Smooth muscle cell (in vitro differentiated cells): Measurements from ENCODE around the gene CEP164. TPM values are rescaled to one million over a fixed set of nuclear protein-coding genes. Genes with fewer than 3 reads are reported as not detected.

Experiments
- DNase-seq: peaks from one replicate; lab custom pipeline; 2025; ENCODE audit not compliant: unreplicated experiment; lab: John Stamatoyannopoulos, UW
- H2AFZ ChIP-seq: fragments of 200-600 bp; sonication (generic); 2 replicates; pipeline ENCODE4 v1.6.0; 2016; ENCODE audit warnings: antibody characterized with exemption, low read depth, mild to moderate bottlenecking
- H3F3A ChIP-seq: fragments of 200-600 bp; sonication (generic); 2 replicates; pipeline ENCODE4 v1.6.0; 2017; ENCODE audit warnings: antibody characterized with exemption, low read depth
- H3K27ac ChIP-seq: fragments of 200-600 bp; sonication (generic); 2 replicates; pipeline ENCODE4 v1.5.1; 2016; ENCODE audit warnings: low read depth, mild to moderate bottlenecking
- H3K27me3 ChIP-seq: fragments of 200-600 bp; sonication (generic); 2 replicates; pipeline ENCODE4 v1.6.1; 2016; ENCODE audit warnings: low read depth, mild to moderate bottlenecking
- H3K36me3 ChIP-seq: fragments of 200-600 bp; sonication (generic); 2 replicates; pipeline ENCODE4 v1.5.1; 2016; ENCODE audit warnings: low read depth
- H3K4me1 ChIP-seq: fragments of 200-600 bp; sonication (generic); 2 replicates; pipeline ENCODE4 v1.5.1; 2016; ENCODE audit warnings: low read depth
- H3K4me2 ChIP-seq: fragments of 200-600 bp; sonication (generic); 2 replicates; pipeline ENCODE4 v1.6.0; 2016; ENCODE audit warnings: mild to moderate bottlenecking
- H3K4me3 ChIP-seq: fragments of 200-600 bp; sonication (generic); 2 replicates; pipeline ENCODE4 v1.5.1; 2016; ENCODE audit warnings: mild to moderate bottlenecking
- H3K79me2 ChIP-seq: fragments of 200-600 bp; sonication (generic); 2 replicates; pipeline ENCODE4 v1.6.0; 2016; ENCODE audit warnings: low read depth, mild to moderate bottlenecking
- H3K9ac ChIP-seq: fragments of 200-600 bp; sonication (generic); 2 replicates; pipeline ENCODE4 v1.6.0; 2016; ENCODE audit warnings: low read depth
- H3K9me3 ChIP-seq: fragments of 200-600 bp; sonication (generic); replicated peaks from 2 replicates; pipeline ENCODE4 v1.5.1; 2016; ENCODE audit warnings: low read depth
- H4K20me1 ChIP-seq: fragments of 200-600 bp; sonication (generic); 2 replicates; pipeline ENCODE4 v1.6.0; 2016; ENCODE audit warnings: low read depth
- WGBS: methylation state at CpG from one replicate; pipeline ENCODE4 v1.1.7; 2016; ENCODE audit warnings: low lambda C conversion rate; 5-methylcytosine and 5-hydroxymethylcytosine counted together
- polyA plus RNA-seq: library from polyadenylated mRNA; unstranded; fragments of >200 nt; fragmentation: Nextera tagmentation; extraction: Ambion mirVana; gene quantifications from 2 replicates; pipeline ENCODE4 v1.2.1, GENCODE V29; 2016
- total RNA-seq: library from RNA; depleted of rRNA; stranded (reverse); fragments of >200 nt; gene quantifications from 2 replicates; pipeline ENCODE4 v1.2.3, GENCODE V29; 2014
- TF ChIP-seq, protein P1 (sequence below): fragments of 200-600 bp; sonication (generic); IDR thresholded peaks from 2 replicates; pipeline ENCODE4 v1.5.1; 2017; ENCODE audit warnings: borderline replicate concordance, mild to moderate bottlenecking, antibody characterized with exemption; ENCODE audit not compliant: insufficient read depth, poor library complexity, severe bottlenecking

Gene CEP164
- total and polyA plus RNA-seq, 2 experiments from 2014 or later, result 11.2 to 30.7 TPM

DNA sequence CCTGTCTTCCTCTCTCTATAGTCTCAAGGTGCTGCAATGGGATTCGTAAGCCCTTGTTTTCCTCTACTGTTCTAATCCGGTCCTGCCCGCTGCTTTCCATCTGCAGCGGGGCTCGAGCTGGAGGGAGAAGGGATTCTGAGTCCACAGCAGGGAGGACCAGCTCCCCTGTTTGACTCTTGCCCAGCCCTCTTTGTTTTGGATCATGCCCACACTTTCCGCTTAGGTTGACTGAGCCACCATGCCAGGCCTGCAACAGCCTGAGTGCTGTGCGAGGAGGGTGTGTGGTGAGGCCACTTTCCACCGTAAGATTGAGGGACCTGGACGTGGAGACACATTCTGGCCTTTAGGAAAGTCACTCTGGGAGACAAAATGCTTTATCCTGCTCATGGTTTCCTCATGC, 58.3 kb downstream of the CEP164 start:
- Histone ChIP-seq H3K4me2 (no peak overlapping the region), H3K9ac (no peak overlapping the region), H3K9me3 (no peaks in the 10 kb centered on the region), H3K27me3 (no peaks in the 10 kb centered on the region), H3K4me3 (no peak overlapping the region), H4K20me1 (no peaks in the 10 kb centered on the region), H3K27ac (no peak overlapping the region), H3K4me1 (no peaks in the 10 kb centered on the region), H2AFZ (no peak overlapping the region), H3K36me3 (no peaks in the 10 kb centered on the region), H3K79me2 (no peaks in the 10 kb centered on the region), H3F3A (peaks cover 9% of the 10 kb centered on the region)
- TF ChIP-seq, protein P1, sequence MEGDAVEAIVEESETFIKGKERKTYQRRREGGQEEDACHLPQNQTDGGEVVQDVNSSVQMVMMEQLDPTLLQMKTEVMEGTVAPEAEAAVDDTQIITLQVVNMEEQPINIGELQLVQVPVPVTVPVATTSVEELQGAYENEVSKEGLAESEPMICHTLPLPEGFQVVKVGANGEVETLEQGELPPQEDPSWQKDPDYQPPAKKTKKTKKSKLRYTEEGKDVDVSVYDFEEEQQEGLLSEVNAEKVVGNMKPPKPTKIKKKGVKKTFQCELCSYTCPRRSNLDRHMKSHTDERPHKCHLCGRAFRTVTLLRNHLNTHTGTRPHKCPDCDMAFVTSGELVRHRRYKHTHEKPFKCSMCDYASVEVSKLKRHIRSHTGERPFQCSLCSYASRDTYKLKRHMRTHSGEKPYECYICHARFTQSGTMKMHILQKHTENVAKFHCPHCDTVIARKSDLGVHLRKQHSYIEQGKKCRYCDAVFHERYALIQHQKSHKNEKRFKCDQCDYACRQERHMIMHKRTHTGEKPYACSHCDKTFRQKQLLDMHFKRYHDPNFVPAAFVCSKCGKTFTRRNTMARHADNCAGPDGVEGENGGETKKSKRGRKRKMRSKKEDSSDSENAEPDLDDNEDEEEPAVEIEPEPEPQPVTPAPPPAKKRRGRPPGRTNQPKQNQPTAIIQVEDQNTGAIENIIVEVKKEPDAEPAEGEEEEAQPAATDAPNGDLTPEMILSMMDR, result no peak
- 97% methylated on average over 9 of the region's 9 CpGs for WGBS
- DNase-seq, result no peak

DNA sequence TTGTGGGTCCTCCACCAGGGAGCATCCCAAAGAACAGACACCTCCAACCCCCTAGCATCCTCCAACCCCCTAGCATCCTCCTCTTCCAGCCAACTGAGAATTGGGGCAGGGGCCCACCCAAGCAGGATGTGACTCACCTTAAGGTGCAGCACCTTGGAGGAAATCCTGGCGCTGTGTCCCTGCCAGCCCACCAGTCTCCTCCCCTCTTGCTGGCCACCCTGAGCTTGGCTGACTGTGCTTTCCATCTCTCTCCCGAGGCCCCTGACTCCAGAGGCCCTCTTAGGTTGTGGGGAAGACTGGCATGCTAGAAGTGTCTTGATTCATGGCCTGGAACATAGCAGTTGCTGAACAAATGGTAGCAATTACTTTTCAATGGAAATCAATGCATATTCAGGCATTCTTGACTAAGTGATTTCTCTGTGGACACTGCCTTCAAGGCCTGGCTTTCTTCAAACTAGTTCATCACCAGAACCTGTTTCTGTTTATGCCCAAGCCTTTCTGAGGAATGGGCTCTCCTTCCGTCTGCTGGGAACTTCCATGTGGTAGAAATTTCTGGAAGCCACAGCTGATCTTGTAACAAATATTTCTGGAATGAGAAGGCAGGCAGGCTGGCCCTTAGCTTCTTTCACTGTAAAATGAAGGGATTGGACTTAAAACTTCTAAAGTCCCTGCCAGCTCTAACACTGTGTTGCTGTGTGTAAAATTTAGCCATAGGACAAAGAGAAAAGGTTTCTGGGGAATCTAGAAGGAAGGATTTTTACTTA, 60.5 kb downstream of the CEP164 start:
- Histone ChIP-seq H3K79me2 (no peaks in the 10 kb centered on the region), H4K20me1 (no peaks in the 10 kb centered on the region), H3K27me3 (no peaks in the 10 kb centered on the region), H3K9me3 (no peaks in the 10 kb centered on the region), H3F3A (peaks cover 9% of the 10 kb centered on the region), H3K27ac (peak overlapping the region; percentile 55), H3K36me3 (no peaks in the 10 kb centered on the region), H3K4me1 (no peaks in the 10 kb centered on the region), H2AFZ (no peak overlapping the region), H3K4me2 (no peak overlapping the region), H3K9ac (no peak overlapping the region), H3K4me3 (no peak overlapping the region)
- 64% methylated on average over 3 of the region's 3 CpGs for WGBS
- DNase-seq, result no peak
- TF ChIP-seq, protein P1, result no peak

DNA sequence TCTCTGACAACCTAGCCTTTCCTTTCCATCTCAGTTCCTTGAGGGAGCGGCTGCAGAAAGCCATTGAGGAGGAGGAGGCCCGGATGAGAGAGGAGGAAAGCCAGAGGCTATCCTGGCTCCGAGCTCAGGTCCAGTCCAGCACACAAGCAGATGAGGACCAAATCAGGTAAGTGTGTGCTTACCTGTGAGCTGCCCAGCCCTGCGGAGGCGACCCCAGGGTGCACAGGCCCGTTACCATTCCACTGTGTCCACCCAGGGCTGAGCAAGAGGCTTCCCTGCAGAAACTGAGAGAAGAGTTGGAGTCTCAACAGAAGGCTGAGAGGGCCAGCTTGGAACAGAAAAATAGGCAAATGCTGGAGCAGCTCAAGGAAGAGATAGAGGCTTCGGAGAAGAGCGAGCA, 63.1 kb downstream of the CEP164 start:
- TF ChIP-seq, protein P1, result no peak
- Histone ChIP-seq H2AFZ (no peak overlapping the region), H3K9me3 (no peaks in the 10 kb centered on the region), H3F3A (peaks cover 3% of the 10 kb centered on the region), H3K79me2 (no peaks in the 10 kb centered on the region), H3K9ac (no peak overlapping the region), H3K4me1 (no peaks in the 10 kb centered on the region), H3K4me2 (no peak overlapping the region), H3K27me3 (no peaks in the 10 kb centered on the region), H3K27ac (no peak overlapping the region), H3K36me3 (no peaks in the 10 kb centered on the region), H4K20me1 (no peaks in the 10 kb centered on the region), H3K4me3 (no peak overlapping the region)
- no peak for DNase-seq
- WGBS, result over 99% methylated on average over 8 of the region's 8 CpGs

DNA sequence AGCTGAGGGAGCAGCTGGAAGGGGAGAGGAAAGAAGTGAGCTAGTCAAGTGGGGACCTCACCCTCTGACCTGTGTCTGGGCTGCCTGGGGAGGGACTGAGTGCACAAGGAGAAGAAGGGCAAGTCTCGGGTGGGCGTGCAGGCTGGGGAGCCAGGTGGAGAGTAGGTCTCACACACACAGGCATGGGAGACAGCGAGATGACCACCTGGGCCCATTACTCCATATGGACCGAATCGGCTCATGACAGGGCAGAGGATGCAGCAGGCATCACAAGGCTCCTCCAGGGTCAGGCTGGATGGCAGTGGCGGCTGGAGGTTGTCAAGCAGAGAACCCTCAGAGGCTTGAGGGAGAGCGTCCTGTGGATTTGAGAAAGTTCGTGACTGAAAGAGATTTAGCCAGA, 63.5 kb downstream of the CEP164 start:
- Histone ChIP-seq H3K27me3 (no peaks in the 10 kb centered on the region), H3F3A (peaks cover 3% of the 10 kb centered on the region), H4K20me1 (no peaks in the 10 kb centered on the region), H3K27ac (no peak overlapping the region), H3K36me3 (no peaks in the 10 kb centered on the region), H3K9me3 (no peaks in the 10 kb centered on the region), H2AFZ (no peak overlapping the region), H3K79me2 (no peaks in the 10 kb centered on the region), H3K4me3 (no peak overlapping the region), H3K9ac (no peak overlapping the region), H3K4me1 (no peaks in the 10 kb centered on the region), H3K4me2 (no peak overlapping the region)
- DNase-seq, result no peak
- 95% methylated on average over 8 of the region's 8 CpGs for whole genome bisulfite sequencing
- TF ChIP-seq, protein P1, result no peak
